H9 (cell line): ENCODE measurements around the gene KCNG2. TPM values are rescaled to one million over a fixed set of nuclear protein-coding genes. Genes with fewer than 3 reads are reported as not detected.

Experiments
- DNase-seq: peaks from one replicate; pipeline ENCODE4 v3.0.0-alpha.2; 2017
- H2AFZ ChIP-seq: one replicate; pipeline ENCODE4 v1.6.1; 2013; ENCODE audit warnings: mild to moderate bottlenecking, low read length, control low read depth, moderate library complexity
- H2AK5ac ChIP-seq: 2 replicates; pipeline ENCODE4 v1.6.1; 2013; ENCODE audit warnings: low read length, control low read depth, mixed read lengths; ENCODE audit not compliant: insufficient read length
- H2BK120ac ChIP-seq: one replicate; pipeline ENCODE4 v1.6.1; 2013; ENCODE audit warnings: low read depth, mild to moderate bottlenecking, low read length, control low read depth, inconsistent platforms; ENCODE audit not compliant: poor library complexity, severe bottlenecking
- H2BK12ac ChIP-seq: 2 replicates; pipeline ENCODE4 v1.6.1; 2013; ENCODE audit warnings: low read length, control low read depth, mixed read lengths, low read depth; ENCODE audit not compliant: insufficient read length
- H2BK15ac ChIP-seq: 2 replicates; pipeline ENCODE4 v1.6.1; 2013; ENCODE audit warnings: low read depth, low read length, control low read depth
- H2BK20ac ChIP-seq: one replicate; pipeline ENCODE4 v1.6.1; 2013; ENCODE audit warnings: low read depth, mild to moderate bottlenecking, low read length, control low read depth, inconsistent platforms; ENCODE audit not compliant: poor library complexity, severe bottlenecking
- H2BK5ac ChIP-seq: 2 replicates; pipeline ENCODE4 v1.6.1; 2013; ENCODE audit warnings: low read length, control low read depth, mixed read lengths; ENCODE audit not compliant: insufficient read length
- H3K14ac ChIP-seq: 2 replicates; pipeline ENCODE4 v1.6.1; 2013; ENCODE audit warnings: low read length, control low read depth; ENCODE audit not compliant: insufficient read depth
- H3K18ac ChIP-seq: 2 replicates; pipeline ENCODE4 v1.6.1; 2013; ENCODE audit warnings: low read depth, mild to moderate bottlenecking, mixed read lengths, low read length, control low read depth; ENCODE audit not compliant: insufficient read length
- H3K23ac ChIP-seq: 2 replicates; pipeline ENCODE4 v1.6.1; 2013; ENCODE audit warnings: low read length, control low read depth, mixed read lengths, low read depth; ENCODE audit not compliant: insufficient read length
- H3K23me2 ChIP-seq: 2 replicates; pipeline ENCODE4 v1.6.1; 2013; ENCODE audit warnings: low read depth, mild to moderate bottlenecking, mixed read lengths, low read length, control low read depth; ENCODE audit not compliant: insufficient read length, poor library complexity, severe bottlenecking
- H3K27ac ChIP-seq: 2 replicates; pipeline ENCODE4 v1.5.1; 2013; ENCODE audit warnings: low read length, control low read depth, mixed read lengths, low read depth; ENCODE audit not compliant: insufficient read length
- H3K27me3 ChIP-seq: 2 replicates; pipeline ENCODE4 v1.6.1; 2013; ENCODE audit warnings: low read length, control low read depth, inconsistent platforms; ENCODE audit not compliant: insufficient read depth
- H3K4ac ChIP-seq: 2 replicates; pipeline ENCODE4 v1.6.1; 2013; ENCODE audit warnings: low read depth, mild to moderate bottlenecking, control low read depth, inconsistent platforms, low read length, moderate library complexity
- H3K4me1 ChIP-seq: 2 replicates; pipeline ENCODE4 v1.6.1; 2013; ENCODE audit warnings: low read length, control low read depth, inconsistent platforms; ENCODE audit not compliant: insufficient read depth
- H3K4me2 ChIP-seq: 2 replicates; pipeline ENCODE4 v1.6.1; 2013; ENCODE audit warnings: low read length, control low read depth, mixed read lengths; ENCODE audit not compliant: insufficient read length, insufficient read depth
- H3K56ac ChIP-seq: 2 replicates; pipeline ENCODE4 v1.6.1; 2013; ENCODE audit warnings: low read depth, mild to moderate bottlenecking, mixed read lengths, low read length, control low read depth; ENCODE audit not compliant: insufficient read length
- H3K79me1 ChIP-seq: 2 replicates; pipeline ENCODE4 v1.6.1; 2013; ENCODE audit warnings: low read depth, mild to moderate bottlenecking, moderate library complexity, low read length, control low read depth, inconsistent platforms; ENCODE audit not compliant: insufficient read depth, poor library complexity, severe bottlenecking
- H3K79me2 ChIP-seq: 2 replicates; pipeline ENCODE4 v1.6.1; 2013; ENCODE audit warnings: low read length, control low read depth, inconsistent platforms; ENCODE audit not compliant: insufficient read depth
- H3K9ac ChIP-seq: 2 replicates; pipeline ENCODE4 v1.6.1; 2013; ENCODE audit warnings: low read length, control low read depth, mixed read lengths; ENCODE audit not compliant: insufficient read length; ENCODE audit errors: extremely low read depth
- H3K9me3 ChIP-seq: one replicate; pipeline ENCODE4 v1.6.1; 2013; ENCODE audit warnings: low read depth, low read length, inconsistent platforms; ENCODE audit not compliant: control insufficient read depth
- H3T11ph ChIP-seq: one replicate; pipeline ENCODE4 v1.6.1; 2013; ENCODE audit warnings: mild to moderate bottlenecking, low read length, control low read depth, inconsistent platforms
- H4K20me1 ChIP-seq: one replicate; pipeline ENCODE4 v1.6.1; 2013; ENCODE audit not compliant: control insufficient read depth, insufficient read length, insufficient read depth
- H4K5ac ChIP-seq: 2 replicates; pipeline ENCODE4 v1.6.1; 2013; ENCODE audit warnings: low read depth, mild to moderate bottlenecking, mixed read lengths, low read length, control low read depth; ENCODE audit not compliant: insufficient read length
- H4K8ac ChIP-seq: replicated peaks from 2 replicates; pipeline ENCODE4 v1.6.1; 2013; ENCODE audit warnings: low read length, control low read depth, mixed read lengths, low read depth; ENCODE audit not compliant: insufficient read length
- H4K91ac ChIP-seq: 2 replicates; pipeline ENCODE4 v1.6.1; 2013; ENCODE audit warnings: low read depth, mild to moderate bottlenecking, moderate library complexity, mixed read lengths, low read length, control low read depth; ENCODE audit not compliant: insufficient read length
- H3K27ac Mint-ChIP-seq, 3 experiments: 2 replicates in 2 of 3; 3 replicates in 1 of 3; pipeline ENCODE4 v1.8.0; 2020 to 2021; ENCODE audit warnings: mixed read lengths in 3 of 3, mild to moderate bottlenecking in 1 of 3, moderate library complexity in 1 of 3
- H3K27me3 Mint-ChIP-seq: 2 replicates; pipeline ENCODE4 v1.8.0; 2021; ENCODE audit warnings: low read depth, mild to moderate bottlenecking, moderate library complexity, mixed read lengths
- H3K36me3 Mint-ChIP-seq, 3 experiments: 2 replicates in 2 of 3; 3 replicates in 1 of 3; pipeline ENCODE4 v1.8.0; 2020 to 2021; ENCODE audit warnings: low read depth in 3 of 3, mixed read lengths in 3 of 3; ENCODE audit not compliant: insufficient read depth in 1 of 3
- H3K4me1 Mint-ChIP-seq, 2 experiments: 2 replicates each; pipeline ENCODE4 v1.8.0; 2020; ENCODE audit warnings: mixed read lengths in 2 of 2
- H3K4me3 Mint-ChIP-seq, 2 experiments: 2 replicates in 1 of 2; 3 replicates in 1 of 2; pipeline ENCODE4 v1.8.0; 2020 to 2021; ENCODE audit warnings: mild to moderate bottlenecking in 2 of 2, mixed read lengths in 2 of 2, moderate library complexity in 1 of 2
- H3K9me3 Mint-ChIP-seq, 2 experiments: 2 replicates in 1 of 2; 3 replicates in 1 of 2; pipeline ENCODE4 v1.8.0; 2020; ENCODE audit warnings: mild to moderate bottlenecking in 2 of 2, mixed read lengths in 2 of 2, moderate library complexity in 1 of 2
- CTCF ChIP-seq: fragments of 200-600 bp; sonication (generic); conservative IDR thresholded peaks from 3 replicates; pipeline ENCODE4 v1.8.0; 2021; ENCODE audit warnings: antibody characterized with exemption, mild to moderate bottlenecking
- WGBS: extraction: QIAGEN DNeasy Blood & Tissue Kit; methylation state at CpG from one replicate; pipeline ENCODE4 v1.1.7; 2013; ENCODE audit warnings: missing lambda C conversion rate, low lambda C conversion rate, mixed read lengths; ENCODE audit not compliant: insufficient read length; ENCODE audit errors: extremely low coverage; 5-methylcytosine and 5-hydroxymethylcytosine counted together
- total RNA-seq: library from RNA; stranded (reverse); gene quantifications from 2 replicates; pipeline ENCODE4 v1.2.1, GENCODE V29; 2021

Gene KCNG2
- total RNA-seq, 1 experiment from 2014 or later = 0.15 TPM

GRCh38 chr18:79902075-79902474 is 104.3 kb downstream of the KCNG2 start:
- H3T11ph ChIP-seq = no peak overlapping the region
- no peak for TF ChIP-seq CTCF
- H3K27ac Mint-ChIP-seq = no peak overlapping the region

More at GRCh38 chr18:79902075-79902474, 104.3 kb downstream of the KCNG2 start:
- no CpG with 5 or more reads among the region's 8 CpGs for WGBS
- peaks cover 30 to 47% of the 10 kb centered on the region in 2 experiments for H3K9me3 Mint-ChIP-seq
- H3K18ac ChIP-seq = no peak overlapping the region
- H3K79me2 ChIP-seq = no peaks in the 10 kb centered on the region
- no peak overlapping the region for H2BK120ac ChIP-seq
- H3K27ac ChIP-seq = no peak overlapping the region
- H3K23me2 ChIP-seq = no peaks in the 10 kb centered on the region
- H3K23ac ChIP-seq = no peak overlapping the region
- no peak overlapping the region for H4K91ac ChIP-seq
- no peak overlapping the region for H3K14ac ChIP-seq
- H3K4ac ChIP-seq = no peak overlapping the region
- no peak overlapping the region for H3K56ac ChIP-seq
- H3K79me1 ChIP-seq = no peaks in the 10 kb centered on the region
- H2BK20ac ChIP-seq = no peak overlapping the region
- peaks cover 22 to 44% (median 31%) of the 10 kb centered on the region in 3 experiments for H3K36me3 Mint-ChIP-seq
- H3K4me1 ChIP-seq = no peaks in the 10 kb centered on the region
- no peak overlapping the region for H2AK5ac ChIP-seq
- H3K27me3 ChIP-seq = no peaks in the 10 kb centered on the region
- DNase-seq = peak; percentile 20
- H2BK12ac ChIP-seq = no peak overlapping the region
- peaks cover 16% of the 10 kb centered on the region for H3K27me3 Mint-ChIP-seq
- peaks cover 17% of the 10 kb centered on the region for H3K9me3 ChIP-seq
- H3K4me2 ChIP-seq = no peak overlapping the region
- H4K20me1 ChIP-seq = no peaks in the 10 kb centered on the region
- H3K9ac ChIP-seq = no peak overlapping the region
- no peak overlapping the region for H2BK15ac ChIP-seq
- H4K5ac ChIP-seq = no peak overlapping the region
- H2AFZ ChIP-seq = no peak overlapping the region
- H3K4me1 Mint-ChIP-seq = no peaks in the 10 kb centered on the region
- no peak overlapping the region for H4K8ac ChIP-seq
- no peak overlapping the region for H2BK5ac ChIP-seq
- no peak overlapping the region for H3K4me3 Mint-ChIP-seq
